ENCODE measurements around the gene LHPP. TPM values are rescaled to one million over a fixed set of nuclear protein-coding genes. Genes with fewer than 3 reads are reported as not detected.

LHPP gene
- total RNA-seq, 1 donor from 2014 or later = 18.8 TPM

- Mint-ChIP-seq H3K27me3 (ENCODE audit: unreplicated experiment) (no peaks in the 10 kb centered on the region), H3K4me1 (ENCODE audit: unreplicated experiment) (no peaks in the 10 kb centered on the region), H3K36me3 (ENCODE audit: unreplicated experiment) (no peaks in the 10 kb centered on the region), H3K4me3 (ENCODE audit: unreplicated experiment) (no peak overlapping the region), H3K9me3 (ENCODE audit: unreplicated experiment) (no peaks in the 10 kb centered on the region), H3K27ac (ENCODE audit: unreplicated experiment) (no peak overlapping the region)
- no peak for DNase-seq (ENCODE audit: extremely low spot score, unreplicated experiment)
- TF ChIP-seq CTCF (IDR thresholded peaks at IDR 0.05) = no peak
These were observed 55.2 kb downstream of the LHPP start for GRCh38 chr10:124516746-124517397.

- Mint-ChIP-seq H3K9me3 (ENCODE audit: unreplicated experiment) (no peaks in the 10 kb centered on the region), H3K27me3 (ENCODE audit: unreplicated experiment) (no peaks in the 10 kb centered on the region), H3K4me3 (ENCODE audit: unreplicated experiment) (no peak overlapping the region), H3K4me1 (ENCODE audit: unreplicated experiment) (no peaks in the 10 kb centered on the region), H3K36me3 (ENCODE audit: unreplicated experiment) (no peaks in the 10 kb centered on the region), H3K27ac (ENCODE audit: unreplicated experiment) (no peak overlapping the region)
- TF ChIP-seq CTCF (IDR thresholded peaks at IDR 0.05) = no peak
- no peak for DNase-seq (ENCODE audit: extremely low spot score, unreplicated experiment)
These were observed 55.8 kb downstream of the LHPP start for GRCh38 chr10:124517461-124517860.

GRCh38 chr10:124517931-124518330, 56.3 kb downstream of the LHPP start:
- Mint-ChIP-seq H3K36me3 (ENCODE audit: unreplicated experiment) (no peaks in the 10 kb centered on the region), H3K4me1 (ENCODE audit: unreplicated experiment) (peaks cover 4% of the 10 kb centered on the region), H3K27me3 (ENCODE audit: unreplicated experiment) (no peaks in the 10 kb centered on the region), H3K27ac (ENCODE audit: unreplicated experiment) (no peak overlapping the region), H3K4me3 (ENCODE audit: unreplicated experiment) (no peak overlapping the region), H3K9me3 (ENCODE audit: unreplicated experiment) (no peaks in the 10 kb centered on the region)
- no peak for DNase-seq (ENCODE audit: extremely low spot score, unreplicated experiment)
- no peak for TF ChIP-seq CTCF (IDR thresholded peaks at IDR 0.05)

GRCh38 chr10:124518366-124518765, 56.7 kb downstream of the LHPP start:
- peaks cover 8% of the 10 kb centered on the region for H3K4me1 Mint-ChIP-seq (ENCODE audit: unreplicated experiment)

More at GRCh38 chr10:124518366-124518765, 56.7 kb downstream of the LHPP start:
- DNase-seq (ENCODE audit: extremely low spot score, unreplicated experiment) = no peak
- no peak overlapping the region for H3K4me3 Mint-ChIP-seq (ENCODE audit: unreplicated experiment)
- H3K27me3 Mint-ChIP-seq (ENCODE audit: unreplicated experiment) = no peaks in the 10 kb centered on the region
- no peak for TF ChIP-seq CTCF (IDR thresholded peaks at IDR 0.05)
- H3K36me3 Mint-ChIP-seq (ENCODE audit: unreplicated experiment) = no peaks in the 10 kb centered on the region
- H3K9me3 Mint-ChIP-seq (ENCODE audit: unreplicated experiment) = no peaks in the 10 kb centered on the region
- no peak overlapping the region for H3K27ac Mint-ChIP-seq (ENCODE audit: unreplicated experiment)

Data from osteocyte (in vitro differentiated cells).